ENCODE data around the gene ATF7. TPM values are rescaled to one million over a fixed set of nuclear protein-coding genes. Genes with fewer than 3 reads are reported as not detected.
A peak's percentile ranks its signal among the peaks of the same experiment; 100 is the strongest.
"Not testable (repeated sequence)": the region's sequence is repeated elsewhere in the genome, so short reads cannot be mapped to it uniquely, and the experiment has no call there.

Gene ATF7
- polyA plus RNA-seq, 2 donors = 15.9 to 23.5 TPM

GRCh38 chr12:53636641-53637040 lies 10.5 kb upstream of the ATF7 start:
- Histone ChIP-seq H3K9me3 (ENCODE audit: control insufficient read depth in 2 of 2, insufficient read depth in 1 of 2, low read depth in 1 of 2, low read length in 1 of 2) (no peaks in the 10 kb centered on the region), H3K4me1 (ENCODE audit: control insufficient read depth in 2 of 2, insufficient read depth in 2 of 2, low read length in 1 of 2) (no peaks in the 10 kb centered on the region), H3K4me3 (ENCODE audit: low read depth in 1 of 2, low read length in 2 of 2) (no peak overlapping the region), H3K27ac (ENCODE audit: low read depth in 2 of 2, low read length in 1 of 2) (no peak overlapping the region), H3K27me3 (ENCODE audit: control insufficient read depth in 1 of 2, insufficient read depth in 2 of 2, low read length in 2 of 2) (no peaks in the 10 kb centered on the region), H3K36me3 (ENCODE audit: control insufficient read depth in 2 of 2, insufficient read depth in 2 of 2, low read length in 1 of 2) (no peaks in the 10 kb centered on the region)
- 32 to 35% methylated on average over 2 of the region's 2 CpGs for WGBS, 2 donors

GRCh38 chr12:53635708-53636107 lies 9.5 kb upstream of the ATF7 start:
- not testable (repeated sequence) for H3K36me3 ChIP-seq (ENCODE audit: control insufficient read depth in 2 of 2, insufficient read depth in 2 of 2, low read length in 1 of 2); H3K27me3 ChIP-seq (ENCODE audit: control insufficient read depth in 1 of 2, insufficient read depth in 2 of 2, low read length in 2 of 2); H3K4me1 ChIP-seq (ENCODE audit: control insufficient read depth in 2 of 2, insufficient read depth in 2 of 2, low read length in 1 of 2); H3K9me3 ChIP-seq (ENCODE audit: control insufficient read depth in 2 of 2, insufficient read depth in 1 of 2, low read depth in 1 of 2, low read length in 1 of 2); H3K4me3 ChIP-seq (ENCODE audit: low read depth in 1 of 2, low read length in 2 of 2); H3K27ac ChIP-seq (ENCODE audit: low read depth in 2 of 2, low read length in 1 of 2)

- 58 to 67% methylated on average over 1 of the region's 1 CpG for WGBS, 2 donors
- no peak overlapping the region for H3K27ac ChIP-seq (ENCODE audit: low read depth in 2 of 2, low read length in 1 of 2)
- no peaks in the 10 kb centered on the region for H3K4me1 ChIP-seq (ENCODE audit: control insufficient read depth in 2 of 2, insufficient read depth in 2 of 2, low read length in 1 of 2)
- no peaks in the 10 kb centered on the region for H3K36me3 ChIP-seq (ENCODE audit: control insufficient read depth in 2 of 2, insufficient read depth in 2 of 2, low read length in 1 of 2)
- H3K9me3 ChIP-seq (ENCODE audit: control insufficient read depth in 2 of 2, insufficient read depth in 1 of 2, low read depth in 1 of 2, low read length in 1 of 2) = no peaks in the 10 kb centered on the region
- H3K4me3 ChIP-seq (ENCODE audit: low read depth in 1 of 2, low read length in 2 of 2) = no peak overlapping the region
- no peaks in the 10 kb centered on the region for H3K27me3 ChIP-seq (ENCODE audit: control insufficient read depth in 1 of 2, insufficient read depth in 2 of 2, low read length in 2 of 2)
These were observed 5.5 kb upstream of the ATF7 start for GRCh38 chr12:53631721-53632120.

- WGBS, 2 donors = 88 to 90% methylated on average over 11 of the region's 11 CpGs
These were observed 1.7 kb upstream of the ATF7 start for GRCh38 chr12:53627919-53628318.

GRCh38 chr12:53626702-53627169 lies 554 bp upstream of the ATF7 start:
- WGBS, 2 donors = 22 to 24% methylated on average over 6 of the region's 6 CpGs
- peak overlapping the region; percentile 73 to 89 for H3K4me3 ChIP-seq (ENCODE audit: low read depth in 1 of 2, low read length in 2 of 2)
- peak overlapping the region in 1 of 2 donors; percentile 90 for H3K27ac ChIP-seq (ENCODE audit: low read depth in 2 of 2, low read length in 1 of 2)
- H3K4me1 ChIP-seq (ENCODE audit: control insufficient read depth in 2 of 2, insufficient read depth in 2 of 2, low read length in 1 of 2) = no peaks in the 10 kb centered on the region
- H3K36me3 ChIP-seq (ENCODE audit: control insufficient read depth in 2 of 2, insufficient read depth in 2 of 2, low read length in 1 of 2) = no peaks in the 10 kb centered on the region
- no peaks in the 10 kb centered on the region for H3K9me3 ChIP-seq (ENCODE audit: control insufficient read depth in 2 of 2, insufficient read depth in 1 of 2, low read depth in 1 of 2, low read length in 1 of 2)
- no peaks in the 10 kb centered on the region for H3K27me3 ChIP-seq (ENCODE audit: control insufficient read depth in 1 of 2, insufficient read depth in 2 of 2, low read length in 2 of 2)

More at GRCh38 chr12:53627919-53628318, 1.7 kb upstream of the ATF7 start:
- Histone ChIP-seq H3K27me3 (ENCODE audit: control insufficient read depth in 1 of 2, insufficient read depth in 2 of 2, low read length in 2 of 2) (no peaks in the 10 kb centered on the region), H3K4me3 (ENCODE audit: low read depth in 1 of 2, low read length in 2 of 2) (no peak overlapping the region), H3K36me3 (ENCODE audit: control insufficient read depth in 2 of 2, insufficient read depth in 2 of 2, low read length in 1 of 2) (no peaks in the 10 kb centered on the region), H3K9me3 (ENCODE audit: control insufficient read depth in 2 of 2, insufficient read depth in 1 of 2, low read depth in 1 of 2, low read length in 1 of 2) (no peaks in the 10 kb centered on the region), H3K4me1 (ENCODE audit: control insufficient read depth in 2 of 2, insufficient read depth in 2 of 2, low read length in 1 of 2) (no peaks in the 10 kb centered on the region), H3K27ac (ENCODE audit: low read depth in 2 of 2, low read length in 1 of 2) (no peak overlapping the region)

- Histone ChIP-seq H3K4me3 (ENCODE audit: low read depth in 1 of 2, low read length in 2 of 2) (peak overlapping the region; percentile 73 to 89), H3K27me3 (ENCODE audit: control insufficient read depth in 1 of 2, insufficient read depth in 2 of 2, low read length in 2 of 2) (no peaks in the 10 kb centered on the region), H3K9me3 (ENCODE audit: control insufficient read depth in 2 of 2, insufficient read depth in 1 of 2, low read depth in 1 of 2, low read length in 1 of 2) (no peaks in the 10 kb centered on the region), H3K36me3 (ENCODE audit: control insufficient read depth in 2 of 2, insufficient read depth in 2 of 2, low read length in 1 of 2) (no peaks in the 10 kb centered on the region), H3K4me1 (ENCODE audit: control insufficient read depth in 2 of 2, insufficient read depth in 2 of 2, low read length in 1 of 2) (no peaks in the 10 kb centered on the region), H3K27ac (ENCODE audit: low read depth in 2 of 2, low read length in 1 of 2) (peak overlapping the region; percentile 65 to 98)
- 8 to 10% methylated on average over 5 of the region's 5 CpGs for WGBS, 2 donors
These were observed 723 bp downstream of the ATF7 start for GRCh38 chr12:53625373-53625945.

- no peaks in the 10 kb centered on the region for H3K4me1 ChIP-seq (ENCODE audit: control insufficient read depth in 2 of 2, insufficient read depth in 2 of 2, low read length in 1 of 2)
- H3K4me3 ChIP-seq (ENCODE audit: low read depth in 1 of 2, low read length in 2 of 2) = peak overlapping the region; percentile 73 to 89
- peak overlapping the region; percentile 65 to 78 for H3K27ac ChIP-seq (ENCODE audit: low read depth in 2 of 2, low read length in 1 of 2)
- no peaks in the 10 kb centered on the region for H3K36me3 ChIP-seq (ENCODE audit: control insufficient read depth in 2 of 2, insufficient read depth in 2 of 2, low read length in 1 of 2)
- 26 to 30% methylated on average over 4 of the region's 4 CpGs for WGBS, 2 donors
- no peaks in the 10 kb centered on the region for H3K9me3 ChIP-seq (ENCODE audit: control insufficient read depth in 2 of 2, insufficient read depth in 1 of 2, low read depth in 1 of 2, low read length in 1 of 2)
- H3K27me3 ChIP-seq (ENCODE audit: control insufficient read depth in 1 of 2, insufficient read depth in 2 of 2, low read length in 2 of 2) = no peaks in the 10 kb centered on the region
These were observed 1.2 kb downstream of the ATF7 start for GRCh38 chr12:53624956-53625355.

GRCh38 chr12:53624458-53624857 lies 1.7 kb downstream of the ATF7 start:
- Histone ChIP-seq H3K9me3 (ENCODE audit: control insufficient read depth in 2 of 2, insufficient read depth in 1 of 2, low read depth in 1 of 2, low read length in 1 of 2) (no peaks in the 10 kb centered on the region), H3K27ac (ENCODE audit: low read depth in 2 of 2, low read length in 1 of 2) (peak overlapping the region in 1 of 2 donors; percentile 63), H3K4me1 (ENCODE audit: control insufficient read depth in 2 of 2, insufficient read depth in 2 of 2, low read length in 1 of 2) (no peaks in the 10 kb centered on the region), H3K36me3 (ENCODE audit: control insufficient read depth in 2 of 2, insufficient read depth in 2 of 2, low read length in 1 of 2) (no peaks in the 10 kb centered on the region), H3K27me3 (ENCODE audit: control insufficient read depth in 1 of 2, insufficient read depth in 2 of 2, low read length in 2 of 2) (no peaks in the 10 kb centered on the region), H3K4me3 (ENCODE audit: low read depth in 1 of 2, low read length in 2 of 2) (peak overlapping the region in 1 of 2 donors; percentile 89)
- 17 to 22% methylated on average over 3 of the region's 3 CpGs for WGBS, 2 donors

GRCh38 chr12:53623548-53624385 lies 2.4 kb downstream of the ATF7 start:
- H3K4me1 ChIP-seq (ENCODE audit: control insufficient read depth in 2 of 2, insufficient read depth in 2 of 2, low read length in 1 of 2) = no peaks in the 10 kb centered on the region
- no peaks in the 10 kb centered on the region for H3K9me3 ChIP-seq (ENCODE audit: control insufficient read depth in 2 of 2, insufficient read depth in 1 of 2, low read depth in 1 of 2, low read length in 1 of 2)
- H3K36me3 ChIP-seq (ENCODE audit: control insufficient read depth in 2 of 2, insufficient read depth in 2 of 2, low read length in 1 of 2) = no peaks in the 10 kb centered on the region
- 7 to 10% methylated on average over 7 of the region's 7 CpGs for whole genome bisulfite sequencing, 2 donors
- H3K4me3 ChIP-seq (ENCODE audit: low read depth in 1 of 2, low read length in 2 of 2) = peak overlapping the region in 1 of 2 donors; percentile 89
- H3K27me3 ChIP-seq (ENCODE audit: control insufficient read depth in 1 of 2, insufficient read depth in 2 of 2, low read length in 2 of 2) = no peaks in the 10 kb centered on the region
- H3K27ac ChIP-seq (ENCODE audit: low read depth in 2 of 2, low read length in 1 of 2) = peak overlapping the region; percentile 66

Data from esophagus (tissue), 2 donors.